HG02642 (cell line): ENCODE results near the gene ANGPTL4.
"Not testable (repeated sequence)": the region's sequence is repeated elsewhere in the genome, so short reads cannot be mapped to it uniquely, and the experiment has no call there.

Experiments used
- ATAC-seq: cut with Tn5 transposase; IDR thresholded peaks from one replicate; pipeline ENCODE4 v1.9.1; 2021; ENCODE audit warnings: mild to moderate bottlenecking; ENCODE audit not compliant: unreplicated experiment, poor library complexity

Gene ANGPTL4

DNA sequence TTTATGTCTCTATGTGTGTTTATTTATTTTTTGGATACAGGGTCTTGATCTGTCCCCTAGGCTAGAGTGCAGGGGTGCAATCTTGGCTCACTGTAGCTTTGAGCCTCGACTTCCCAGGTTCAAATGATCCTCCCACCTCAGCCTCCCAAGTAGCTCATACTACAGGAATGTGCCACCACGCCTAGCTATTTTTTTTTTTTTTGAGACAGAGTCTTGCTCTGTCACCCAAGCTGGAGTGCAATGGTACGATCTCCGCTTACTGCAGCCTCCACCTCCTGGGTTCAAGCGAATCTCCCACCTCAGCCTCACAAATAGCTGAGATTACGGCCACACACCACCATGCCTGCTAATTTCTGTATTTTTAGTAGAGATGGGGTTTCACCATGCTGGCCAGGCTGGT lies 5.0 kb upstream of the ANGPTL4 start:
- no peak for ATAC-seq

DNA sequence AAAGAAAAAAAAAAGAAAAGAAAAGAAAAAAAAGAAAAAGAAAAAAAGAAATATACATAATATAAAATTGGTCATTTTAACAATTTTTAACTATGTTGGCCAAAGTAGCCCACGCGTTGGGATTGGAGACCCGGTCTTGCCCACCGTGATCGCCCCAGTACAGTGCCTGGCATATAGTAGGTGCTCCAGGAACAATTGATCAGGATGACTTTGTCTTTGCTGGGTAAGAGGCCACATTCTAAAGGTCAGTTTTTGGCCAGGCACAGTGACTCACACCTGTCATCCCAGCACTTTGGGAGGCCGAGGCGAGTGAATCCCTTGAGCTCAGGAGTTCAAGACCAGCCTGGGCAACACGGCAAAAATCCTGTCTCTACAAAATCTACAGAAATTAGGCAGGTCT lies 3.8 kb upstream of the ANGPTL4 start:
- no peak for ATAC-seq

DNA sequence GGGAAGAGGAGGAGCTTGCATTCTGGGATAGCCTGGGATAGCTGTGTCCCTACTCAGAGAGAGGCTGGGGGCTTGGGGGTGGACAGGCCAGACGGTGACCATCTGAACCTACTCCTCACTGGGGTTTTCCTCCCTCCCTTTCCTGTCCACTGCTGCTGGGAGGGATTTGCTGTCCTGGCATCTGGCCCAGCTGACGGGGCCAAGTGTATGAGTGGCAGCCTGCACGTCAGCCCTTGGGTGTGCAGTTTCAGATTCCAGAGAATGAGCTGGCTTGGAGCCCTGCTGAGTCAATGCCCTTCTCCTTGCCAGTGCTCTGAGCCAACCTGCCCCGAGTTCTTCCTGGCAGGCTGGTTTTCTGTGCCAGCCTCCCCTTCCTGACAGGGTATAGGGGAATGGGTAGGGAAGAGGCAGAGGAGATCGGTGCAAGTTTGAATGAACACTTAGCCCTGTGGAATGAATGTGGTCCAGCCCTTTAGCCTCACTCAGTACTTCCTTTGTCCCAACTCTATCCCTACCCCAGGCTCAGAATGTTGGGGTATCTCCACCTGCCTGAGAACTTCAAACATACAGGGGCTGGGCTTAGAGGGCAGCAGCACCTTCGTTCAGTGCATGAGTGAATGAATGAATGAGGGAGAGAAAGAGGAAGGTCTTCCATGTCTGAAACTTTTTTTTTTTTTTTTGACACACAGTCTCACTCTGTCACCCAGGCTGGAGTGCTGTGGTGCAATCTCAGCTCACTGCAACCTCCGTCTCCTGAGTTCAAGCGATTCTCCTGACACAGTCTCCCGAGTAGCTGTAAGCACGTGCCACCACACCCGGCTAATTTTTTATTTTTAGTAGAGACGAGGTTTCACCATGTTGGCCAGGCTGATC lies 1.8 kb upstream of the ANGPTL4 start:
- no peak for ATAC-seq

DNA sequence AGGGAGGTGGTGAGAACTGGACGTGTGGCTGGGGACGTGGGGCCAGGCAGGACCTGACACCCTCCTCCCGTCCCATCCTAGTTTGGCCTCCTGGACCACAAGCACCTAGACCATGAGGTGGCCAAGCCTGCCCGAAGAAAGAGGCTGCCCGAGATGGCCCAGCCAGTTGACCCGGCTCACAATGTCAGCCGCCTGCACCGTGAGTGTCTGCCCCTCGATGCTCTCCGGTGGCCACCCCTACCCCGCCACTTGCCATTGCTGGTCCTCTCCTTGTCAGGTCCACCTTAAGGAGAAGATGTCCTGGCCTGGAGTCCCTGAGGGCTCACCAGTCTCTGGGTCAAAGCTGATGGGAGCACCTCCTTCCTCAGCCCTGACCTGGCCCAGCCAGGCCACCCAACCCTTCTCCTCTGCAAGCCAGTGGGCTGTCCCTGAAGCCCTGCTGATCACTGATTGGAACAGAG lies 2.2 kb downstream of the ANGPTL4 start:
- ATAC-seq = no peak

DNA sequence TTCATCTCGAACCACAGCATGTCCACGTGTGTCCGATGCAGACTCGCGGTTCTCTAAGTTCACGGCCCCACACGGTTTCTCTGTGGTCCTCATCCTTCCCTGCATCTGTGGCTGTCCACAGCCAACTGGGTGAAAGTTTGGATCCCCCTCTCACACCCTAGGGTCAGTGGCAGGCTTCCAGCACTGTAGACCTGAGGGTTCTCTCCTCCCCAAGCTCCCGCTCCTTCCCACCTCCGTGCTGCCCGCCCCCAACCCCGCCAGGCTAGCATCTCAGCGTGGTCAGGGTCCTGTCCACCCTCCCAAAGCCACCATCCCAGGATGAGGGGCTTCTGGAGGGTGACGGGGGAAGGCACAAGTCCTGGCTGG lies 3.0 kb downstream of the ANGPTL4 start:
- ATAC-seq = no peak

DNA sequence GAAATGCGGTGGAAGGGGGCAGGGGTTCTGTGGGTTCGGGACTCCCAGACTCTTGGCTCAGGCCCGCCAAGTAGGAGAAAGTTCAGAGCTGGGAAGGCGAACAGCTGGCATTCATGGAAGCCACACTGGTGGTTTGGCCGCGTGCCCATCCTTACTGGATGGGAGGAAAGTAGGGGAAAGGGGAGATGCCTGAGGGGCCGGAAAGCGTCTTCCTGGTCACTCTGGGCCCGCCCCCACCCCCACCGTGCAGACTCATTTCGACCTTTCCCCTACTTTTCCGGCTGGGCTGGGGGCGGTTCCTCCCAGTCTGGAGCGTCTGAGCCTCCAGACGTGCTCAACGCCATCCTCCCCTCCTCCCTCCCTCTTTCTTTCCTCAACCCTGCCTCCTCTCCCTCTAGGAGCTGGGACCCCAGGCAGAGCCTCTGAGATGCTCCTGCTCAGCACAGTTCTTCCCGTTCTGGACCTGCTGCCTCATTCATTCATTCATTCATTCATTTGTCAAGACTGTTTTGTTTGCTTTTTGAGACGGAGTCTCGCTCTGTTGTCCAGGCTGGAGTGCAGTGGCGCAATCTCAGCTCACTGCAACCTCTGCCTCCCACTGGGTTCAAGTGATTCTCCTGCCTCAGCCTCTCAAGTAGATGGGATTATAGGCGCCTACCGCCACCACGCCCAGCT lies 3.5 kb downstream of the ANGPTL4 start:
- ATAC-seq = no peak

DNA sequence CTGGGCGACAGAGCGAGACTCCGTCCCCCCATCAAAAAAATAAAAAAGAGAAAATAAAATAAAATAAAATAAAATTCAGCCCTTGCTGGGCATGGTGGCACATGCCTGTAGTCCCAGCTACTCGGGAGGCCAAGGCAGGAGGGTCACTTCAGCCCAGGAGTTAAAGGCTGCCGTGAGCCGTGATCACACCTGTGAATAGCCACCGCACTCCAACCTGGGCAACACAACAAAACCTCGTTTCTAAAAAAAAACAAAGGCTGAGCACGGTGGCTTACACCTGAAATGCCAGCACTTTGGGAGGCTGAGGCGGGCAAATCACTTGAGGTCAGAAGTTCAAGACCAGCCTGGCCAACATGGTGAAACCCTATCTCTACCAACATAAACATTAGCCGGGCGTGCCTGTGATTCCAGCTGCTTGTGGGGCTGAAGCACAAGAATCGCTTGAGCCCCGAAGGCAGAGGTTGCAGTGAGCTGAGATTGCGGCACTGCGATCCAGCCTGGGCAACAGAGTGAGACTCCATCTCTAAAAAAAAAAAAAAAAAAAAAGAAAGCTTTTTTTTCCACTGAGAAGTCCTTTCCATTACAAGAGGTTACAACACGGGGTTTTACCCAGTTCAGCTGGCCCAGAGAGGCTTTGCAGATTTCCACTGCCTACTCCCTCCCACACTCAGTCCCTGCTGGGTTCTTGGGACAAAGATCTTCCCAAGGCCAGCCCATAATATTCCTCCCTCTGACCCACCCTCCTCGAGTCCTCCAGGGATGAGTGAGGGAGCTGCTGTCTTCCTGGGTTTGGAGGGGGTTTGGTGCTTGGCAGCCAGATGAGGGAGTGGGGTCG lies 6.4 kb downstream of the ANGPTL4 start:
- ATAC-seq = no peak

DNA sequence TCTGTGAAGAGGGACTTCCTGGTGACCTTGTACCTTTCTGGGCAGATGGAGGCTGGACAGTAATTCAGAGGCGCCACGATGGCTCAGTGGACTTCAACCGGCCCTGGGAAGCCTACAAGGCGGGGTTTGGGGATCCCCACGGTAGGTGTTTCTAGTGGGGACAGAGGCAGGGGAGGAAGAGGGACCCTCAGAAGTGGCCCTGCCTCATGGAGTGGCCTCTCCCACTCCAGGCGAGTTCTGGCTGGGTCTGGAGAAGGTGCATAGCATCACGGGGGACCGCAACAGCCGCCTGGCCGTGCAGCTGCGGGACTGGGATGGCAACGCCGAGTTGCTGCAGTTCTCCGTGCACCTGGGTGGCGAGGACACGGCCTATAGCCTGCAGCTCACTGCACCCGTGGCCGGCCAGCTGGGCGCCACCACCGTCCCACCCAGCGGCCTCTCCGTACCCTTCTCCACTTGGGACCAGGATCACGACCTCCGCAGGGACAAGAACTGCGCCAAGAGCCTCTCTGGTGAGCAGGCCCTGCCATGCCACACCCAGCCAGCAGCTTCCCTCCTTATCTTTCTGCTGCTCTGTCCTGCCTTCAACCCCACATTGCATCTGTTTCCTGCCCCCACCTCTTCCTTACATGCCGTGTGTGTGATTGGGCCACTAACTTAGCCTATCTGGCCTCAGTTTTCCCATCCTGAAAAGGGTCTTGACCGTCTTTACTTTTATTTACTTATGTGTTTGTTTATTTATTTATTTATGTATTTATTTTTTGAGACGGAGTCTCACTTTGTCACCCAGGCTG lies 7.3 kb downstream of the ANGPTL4 start:
- ATAC-seq = no peak

DNA sequence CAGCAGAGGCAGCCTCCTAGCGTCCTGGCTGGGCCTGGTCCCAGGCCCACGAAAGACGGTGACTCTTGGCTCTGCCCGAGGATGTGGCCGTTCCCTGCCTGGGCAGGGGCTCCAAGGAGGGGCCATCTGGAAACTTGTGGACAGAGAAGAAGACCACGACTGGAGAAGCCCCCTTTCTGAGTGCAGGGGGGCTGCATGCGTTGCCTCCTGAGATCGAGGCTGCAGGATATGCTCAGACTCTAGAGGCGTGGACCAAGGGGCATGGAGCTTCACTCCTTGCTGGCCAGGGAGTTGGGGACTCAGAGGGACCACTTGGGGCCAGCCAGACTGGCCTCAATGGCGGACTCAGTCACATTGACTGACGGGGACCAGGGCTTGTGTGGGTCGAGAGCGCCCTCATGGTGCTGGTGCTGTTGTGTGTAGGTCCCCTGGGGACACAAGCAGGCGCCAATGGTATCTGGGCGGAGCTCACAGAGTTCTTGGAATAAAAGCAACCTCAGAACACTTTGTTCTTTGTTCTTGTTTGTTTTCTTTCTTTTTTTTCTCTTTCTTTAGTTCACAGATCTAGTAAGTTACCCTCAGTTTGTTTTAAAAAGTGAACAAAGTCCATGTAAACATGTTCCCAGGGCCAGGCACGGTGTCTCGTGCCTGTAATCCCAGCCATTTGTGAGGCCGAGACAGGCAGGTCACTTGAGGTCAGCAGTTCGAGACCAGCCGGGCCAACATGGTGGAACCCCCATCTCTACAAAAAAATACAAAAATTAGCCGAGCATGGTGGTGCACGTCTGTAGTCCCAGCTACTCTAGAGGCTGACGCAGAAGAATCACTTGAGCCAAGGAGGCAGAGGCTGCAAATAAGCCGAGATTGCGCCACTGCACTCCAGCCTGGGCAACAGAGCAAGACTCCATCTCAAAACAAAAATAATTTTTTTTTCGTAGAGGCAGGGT lies 10.2 kb downstream of the ANGPTL4 start:
- no peak for ATAC-seq

DNA sequence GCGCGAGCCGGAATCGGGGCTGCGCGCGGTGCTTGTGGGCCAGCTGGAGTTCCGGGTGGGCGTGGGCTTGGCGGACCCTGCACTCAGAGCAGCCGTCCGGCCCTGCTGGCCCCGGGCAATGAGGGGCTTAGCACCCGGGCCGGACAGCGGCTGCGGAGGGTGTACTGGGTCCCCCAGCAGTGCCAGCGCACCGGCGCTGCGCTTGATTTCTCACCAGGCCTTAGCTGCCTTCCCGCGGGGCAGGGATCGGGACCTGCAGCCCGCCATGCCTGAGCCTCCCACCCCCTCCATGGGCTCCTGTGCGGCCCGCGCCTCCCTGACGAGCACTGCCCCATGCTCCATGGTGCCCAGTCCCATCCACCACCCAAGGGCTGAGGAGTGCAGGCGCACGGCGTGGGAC lies 11.8 kb downstream of the ANGPTL4 start:
- ATAC-seq = not testable (repeated sequence)

DNA sequence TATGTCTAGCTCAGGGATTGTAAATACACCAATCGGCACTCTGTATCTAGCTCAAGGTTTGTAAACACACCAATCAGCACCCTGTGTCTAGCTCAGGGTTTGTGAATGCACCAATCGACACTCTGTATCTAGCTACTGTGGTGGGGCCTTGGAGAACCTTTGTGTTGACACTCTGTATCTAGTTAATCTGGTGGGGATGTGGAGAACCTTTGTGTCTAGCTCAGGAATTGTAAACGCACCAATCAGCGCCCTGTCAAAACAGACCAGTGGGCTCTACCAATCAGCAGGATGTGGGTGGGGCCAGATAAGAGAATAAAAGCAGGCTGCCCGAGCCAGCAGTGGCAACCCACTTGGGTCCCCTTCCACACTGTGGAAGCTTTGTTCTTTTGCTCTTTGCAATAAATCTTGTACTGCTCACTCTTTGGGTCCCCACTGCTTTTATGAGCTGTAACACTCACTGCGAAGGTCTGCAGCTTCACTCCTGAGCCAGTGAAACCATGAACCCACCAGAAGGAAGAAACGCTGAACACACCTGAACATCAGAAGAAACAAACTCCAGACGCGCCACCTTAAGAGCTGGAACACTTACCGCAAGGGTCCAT lies 12.5 kb downstream of the ANGPTL4 start:
- ATAC-seq = not testable (repeated sequence)

DNA sequence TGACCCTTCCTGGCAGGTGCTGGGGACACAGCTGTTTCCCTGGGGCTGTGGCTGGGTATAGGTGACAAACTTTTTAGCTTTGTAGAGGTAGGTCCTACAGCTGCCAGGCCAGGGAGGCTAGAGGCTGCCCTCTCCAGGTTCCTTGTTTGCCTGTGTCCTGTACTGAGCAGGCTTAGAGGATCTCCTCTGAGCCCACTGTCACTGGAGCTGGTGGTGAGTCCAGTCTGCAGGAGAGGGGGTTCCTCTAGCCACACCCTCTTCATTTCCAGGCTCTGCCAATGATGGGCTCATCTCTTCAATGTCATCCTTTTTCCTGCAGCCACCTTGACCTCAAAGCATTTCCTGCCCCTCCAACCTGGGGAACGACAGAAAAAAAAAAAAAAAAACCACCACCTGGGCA lies 13.6 kb downstream of the ANGPTL4 start:
- ATAC-seq = no peak

DNA sequence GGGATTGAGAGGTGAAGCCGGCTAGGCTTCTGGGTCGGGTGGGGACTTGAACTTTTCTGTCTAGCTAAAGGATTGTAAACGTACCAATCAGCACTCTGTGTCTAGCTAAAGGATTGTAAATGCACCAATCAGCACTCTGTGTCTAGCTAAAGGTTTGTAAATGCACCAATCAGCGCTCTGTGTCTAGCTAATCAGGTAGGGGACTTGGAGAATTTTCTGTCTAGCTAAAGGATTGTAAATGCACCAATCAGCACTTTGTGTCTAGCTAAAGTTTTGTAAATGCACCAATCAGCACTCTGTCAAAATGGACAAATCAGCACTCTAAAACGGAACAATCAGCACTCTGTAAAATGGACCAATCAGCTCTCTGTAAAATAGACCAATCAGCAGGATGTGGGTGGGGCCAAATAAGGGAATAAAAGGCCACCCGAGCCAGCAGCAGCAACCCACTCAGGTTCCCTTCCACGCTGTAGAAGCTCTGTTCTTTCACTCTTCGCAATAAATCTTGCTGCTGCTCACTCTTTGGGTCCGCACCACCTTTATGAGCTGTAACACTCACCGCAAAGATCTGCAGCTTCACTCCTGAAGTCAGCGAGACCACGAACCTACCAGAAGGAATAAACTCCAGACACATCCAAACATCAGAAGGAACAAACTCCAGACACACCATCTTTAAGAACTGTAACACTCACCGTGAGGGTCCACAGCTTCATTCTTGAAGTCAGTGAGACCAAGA lies 15.4 kb downstream of the ANGPTL4 start:
- ATAC-seq = not testable (repeated sequence)

DNA sequence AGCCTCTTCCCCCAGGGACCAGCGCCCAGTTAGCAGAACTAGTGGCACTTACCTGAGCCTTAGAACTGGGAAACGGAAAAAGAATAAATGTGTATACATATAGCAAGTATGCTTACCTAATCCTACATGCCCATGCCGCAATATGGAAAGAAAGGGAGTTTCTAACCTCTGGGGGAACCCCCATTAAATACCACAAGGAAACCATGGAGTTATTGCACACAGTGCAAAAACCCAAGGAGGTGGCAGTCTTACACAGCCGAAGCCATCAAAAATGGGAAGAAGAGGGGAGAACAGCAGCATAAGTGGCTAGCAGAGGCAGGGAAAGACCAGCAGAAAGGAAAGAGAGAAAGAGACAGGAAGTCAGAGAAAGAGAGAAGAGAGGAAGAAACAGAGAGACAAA lies 20.6 kb downstream of the ANGPTL4 start:
- not testable (repeated sequence) for ATAC-seq

DNA sequence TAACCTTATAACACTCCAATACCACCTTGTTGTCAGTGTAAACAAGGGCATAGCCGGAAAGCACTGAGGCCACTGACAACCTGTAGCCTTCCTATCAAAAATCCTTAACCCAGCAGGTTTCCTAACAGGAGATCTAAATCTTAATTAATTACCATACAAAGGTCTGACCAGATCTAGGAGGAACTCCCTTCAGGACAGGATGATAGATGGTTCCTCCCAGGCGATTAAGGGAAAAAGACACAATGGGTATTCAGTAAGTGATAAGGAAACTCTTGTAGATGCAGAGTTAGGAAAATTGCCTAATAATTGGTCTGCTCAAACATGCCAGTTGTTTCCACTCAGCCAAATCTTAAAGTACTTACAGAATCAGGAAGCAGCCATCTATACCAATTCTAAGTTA lies 21.1 kb downstream of the ANGPTL4 start:
- not testable (repeated sequence) for ATAC-seq

DNA sequence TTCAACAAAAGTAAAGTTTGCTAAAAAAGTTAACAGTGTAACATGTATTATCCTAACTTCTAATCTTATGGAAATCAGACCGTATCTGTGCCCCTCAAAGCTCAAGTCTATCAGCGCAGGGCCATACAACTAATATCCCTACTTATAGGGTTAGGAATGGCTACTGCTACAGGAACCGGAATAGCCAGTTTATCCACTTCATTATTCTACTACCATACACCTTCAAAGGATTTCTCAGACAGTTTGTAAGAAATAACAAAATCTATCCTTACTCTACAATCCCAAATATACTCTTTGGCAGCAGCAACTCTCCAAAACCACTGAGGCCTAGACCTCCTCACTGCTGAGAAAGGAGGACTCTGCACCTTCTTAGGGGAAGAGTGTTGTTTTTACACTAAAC lies 21.6 kb downstream of the ANGPTL4 start:
- not testable (repeated sequence) for ATAC-seq

DNA sequence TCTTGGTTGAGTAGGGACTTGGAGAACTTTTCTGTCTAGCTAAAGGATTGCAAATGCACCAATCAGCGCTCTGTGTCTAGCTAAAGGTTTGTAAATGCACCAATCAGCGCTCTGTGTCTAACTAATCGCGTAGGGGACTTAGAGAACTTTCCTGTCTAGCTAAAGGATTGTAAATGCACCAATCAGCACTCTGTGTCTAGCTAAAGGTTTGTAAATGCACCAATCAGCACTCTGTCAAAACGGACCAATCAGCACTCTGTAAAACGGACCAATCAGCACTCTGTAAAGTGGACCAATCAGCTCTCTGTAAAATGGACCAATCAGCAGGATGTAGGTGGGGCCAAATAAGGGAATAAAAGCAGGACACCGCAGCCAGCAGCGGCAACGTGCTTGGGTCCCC lies 22.5 kb downstream of the ANGPTL4 start:
- not testable (repeated sequence) for ATAC-seq

DNA sequence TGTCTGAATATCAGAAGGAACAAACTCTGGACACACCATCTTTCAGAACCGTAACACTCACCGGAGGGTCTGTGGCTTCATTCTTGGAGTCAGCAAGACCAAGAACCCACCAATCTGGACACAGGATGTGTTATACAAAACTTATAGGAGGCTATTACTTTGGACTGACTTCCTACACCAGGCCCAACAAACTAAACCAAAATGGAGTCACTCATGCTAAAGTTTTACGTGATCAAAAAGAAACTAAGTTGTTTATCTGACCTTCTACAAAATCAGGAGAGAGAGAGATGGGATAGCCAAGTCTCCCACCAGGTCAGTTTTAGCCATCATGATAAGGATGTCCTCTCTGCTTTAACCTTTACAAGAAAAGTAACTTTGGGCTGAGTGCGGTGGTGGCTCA lies 23.0 kb downstream of the ANGPTL4 start:
- no peak for ATAC-seq
